Measurements from ENCODE around the gene LIX1L.

DNA sequence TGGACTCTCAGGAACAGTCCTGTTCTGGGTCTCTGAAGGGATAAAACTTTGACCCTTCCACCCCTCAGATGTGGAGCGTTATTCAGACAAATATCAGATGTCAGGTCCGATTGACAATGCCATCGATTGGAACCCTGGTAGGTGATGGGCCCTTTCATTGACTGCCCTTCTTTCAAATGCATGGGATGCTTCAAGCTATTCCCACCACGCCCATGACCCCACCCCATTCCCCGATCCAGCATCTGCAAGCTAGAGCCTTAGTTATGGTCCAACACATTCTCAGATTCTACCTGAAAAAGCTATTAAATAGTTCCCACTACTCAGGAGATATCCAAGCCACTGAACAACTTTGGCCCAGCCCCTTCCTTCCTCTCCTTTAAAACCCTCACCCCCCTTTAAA is 19.2 kb upstream of the LIX1L start:
- TF ChIP-seq CTCF (IDR thresholded peaks at IDR 0.05; ENCODE audit: low read length) (no peak), EZH2phosphoT487 (IDR thresholded peaks at IDR 0.05; ENCODE audit: low read length) (no peak), EZH2 (optimal IDR thresholded peaks at IDR 0.05; ENCODE audit: low read depth, low read length) (no peak)

All from MM.1S (cell line).